Activated naive CD8-positive, alpha-beta T cell treated with anti-CD3 and anti-CD28 coated beads for 36 hours (primary cell): Measurements from ENCODE around the gene IL26. TPM values are rescaled to one million over a fixed set of nuclear protein-coding genes. Genes with fewer than 3 reads are reported as not detected.
"Not testable (repeated sequence)": the region's sequence is repeated elsewhere in the genome, so short reads cannot be mapped to it uniquely, and the experiment has no call there.

Experiments
- DNase-seq: peaks from one replicate; pipeline ENCODE4 v3.0.0; 2021
- H3K27ac Mint-ChIP-seq: one replicate; pipeline ENCODE4 v1.8.0; 2022; ENCODE audit warnings: mild to moderate bottlenecking, moderate library complexity, mixed read lengths
- H3K27me3 Mint-ChIP-seq: one replicate; pipeline ENCODE4 v1.8.0; 2022; ENCODE audit warnings: mild to moderate bottlenecking, mixed read lengths
- H3K36me3 Mint-ChIP-seq: one replicate; pipeline ENCODE4 v1.8.0; 2021; ENCODE audit warnings: mild to moderate bottlenecking, mixed read lengths
- H3K4me1 Mint-ChIP-seq: one replicate; pipeline ENCODE4 v1.8.0; 2021; ENCODE audit warnings: mixed read lengths
- H3K4me3 Mint-ChIP-seq: one replicate; pipeline ENCODE4 v1.8.0; 2022; ENCODE audit warnings: mild to moderate bottlenecking, moderate library complexity, mixed read lengths
- H3K9me3 Mint-ChIP-seq: one replicate; pipeline ENCODE4 v1.8.0; 2022; ENCODE audit warnings: mixed read lengths
- total RNA-seq, 2 experiments: library from RNA; stranded (reverse); gene quantifications; one replicate each; pipeline ENCODE4 v1.2.3, GENCODE V29; 2021

The IL26 gene
- total RNA-seq, 2 experiments from 2014 or later = 0.21 TPM; not detected in 1

DNA sequence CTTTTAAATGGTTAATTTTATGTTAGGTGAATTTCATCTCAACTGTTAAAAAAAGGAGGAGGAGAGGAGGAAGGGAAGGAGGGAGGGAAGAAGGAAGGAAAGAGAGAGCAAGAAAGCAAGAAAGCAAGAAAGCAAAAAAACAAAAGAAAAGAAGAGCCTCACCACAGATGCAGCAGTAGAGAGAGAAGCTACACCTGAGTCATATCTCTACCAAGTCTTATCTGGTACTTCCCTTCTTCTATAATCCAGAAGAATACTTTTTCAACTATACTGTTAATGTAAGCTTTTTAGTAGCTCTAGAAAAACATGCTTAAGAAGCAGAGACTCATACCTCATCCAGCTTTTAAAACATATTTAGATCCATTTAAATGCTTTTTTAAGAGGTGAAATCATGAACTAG lies 5.6 kb upstream of the IL26 start:
- DNase-seq = no peak
- Mint-ChIP-seq H3K9me3 (no peaks in the 10 kb centered on the region), H3K27ac (no peak overlapping the region), H3K27me3 (peaks cover 3% of the 10 kb centered on the region), H3K4me1 (peaks cover 16% of the 10 kb centered on the region), H3K36me3 (peaks cover 3% of the 10 kb centered on the region), H3K4me3 (no peak overlapping the region)

DNA sequence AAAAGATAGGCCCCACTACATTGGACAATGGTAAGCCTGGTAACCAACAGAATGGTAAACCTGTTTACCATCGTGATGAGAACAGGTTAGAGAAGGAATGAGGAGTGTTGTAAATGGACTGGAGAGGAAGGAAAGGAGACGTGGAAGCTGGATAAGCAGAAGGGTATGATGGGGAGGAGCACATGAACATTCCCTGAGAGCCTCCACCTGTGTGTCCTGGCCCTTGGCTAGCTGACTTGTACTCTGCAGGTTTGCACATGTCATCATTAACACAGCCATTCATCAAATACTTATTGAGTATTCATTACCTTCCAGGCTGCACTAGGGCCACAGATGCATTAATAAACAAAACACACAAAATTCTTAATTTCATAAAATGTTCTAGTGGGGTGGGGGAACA lies 4.3 kb upstream of the IL26 start:
- Mint-ChIP-seq H3K36me3 (no peaks in the 10 kb centered on the region), H3K9me3 (no peaks in the 10 kb centered on the region), H3K27me3 (peaks cover 7% of the 10 kb centered on the region), H3K4me1 (peaks cover 12% of the 10 kb centered on the region), H3K4me3 (no peak overlapping the region), H3K27ac (no peak overlapping the region)
- no peak for DNase-seq

DNA sequence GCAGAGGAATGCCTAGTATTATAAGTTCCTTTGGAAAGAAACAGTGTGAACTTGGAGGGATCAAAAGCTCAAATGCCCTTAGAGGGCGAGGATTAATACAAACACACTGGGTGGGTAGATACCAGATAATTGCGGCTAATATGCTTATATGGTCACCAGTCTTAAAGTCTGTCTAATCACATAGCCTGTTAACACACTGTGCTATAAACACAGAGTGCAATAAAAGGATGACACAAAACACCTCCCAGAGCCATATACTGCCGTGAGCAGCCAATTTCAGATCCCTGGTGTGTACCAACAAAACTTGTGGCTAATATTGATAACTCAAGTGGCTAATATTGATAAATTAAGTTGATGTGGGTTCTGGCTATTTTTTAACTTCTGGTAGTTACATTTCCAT lies 1.7 kb upstream of the IL26 start:
- no peak overlapping the region for H3K27ac Mint-ChIP-seq
- H3K27me3 Mint-ChIP-seq = peaks cover 11% of the 10 kb centered on the region
- peaks cover 11% of the 10 kb centered on the region for H3K4me1 Mint-ChIP-seq
- H3K9me3 Mint-ChIP-seq = no peaks in the 10 kb centered on the region
- H3K4me3 Mint-ChIP-seq = no peak overlapping the region
- no peaks in the 10 kb centered on the region for H3K36me3 Mint-ChIP-seq
- DNase-seq = no peak

DNA sequence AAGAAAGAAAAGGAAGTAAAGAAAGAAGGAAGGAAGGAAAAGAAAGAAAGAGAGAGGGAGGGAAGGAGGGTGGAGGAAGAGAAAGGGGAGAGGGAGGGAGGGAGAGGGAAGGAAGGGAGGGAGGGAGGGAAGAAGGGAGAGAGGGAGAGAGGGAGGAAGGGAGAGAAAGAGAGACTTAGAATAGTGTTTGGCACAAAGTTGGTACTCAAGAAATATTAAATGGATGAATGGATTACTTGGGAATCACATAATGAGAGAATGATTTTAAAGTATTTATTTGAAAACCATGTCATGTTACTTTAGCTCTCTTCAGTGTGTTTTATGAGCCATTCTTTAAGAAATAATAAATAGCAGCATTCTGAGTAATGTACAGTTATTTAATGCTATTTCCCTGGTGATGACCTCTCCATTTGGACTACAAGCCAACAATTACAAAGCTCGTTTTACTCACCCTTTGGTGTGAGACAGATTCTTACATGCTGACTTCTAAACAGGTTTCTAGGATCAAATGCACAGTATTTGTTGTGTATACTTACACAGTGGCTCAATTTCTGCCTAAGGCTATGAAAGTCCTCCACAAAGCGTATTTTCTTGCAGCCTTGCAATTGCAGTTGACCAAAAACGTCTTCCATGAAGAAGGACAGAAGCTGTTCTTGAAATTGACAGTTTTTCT lies 861 bp downstream of the IL26 start:
- Mint-ChIP-seq H3K27me3 (peaks cover 11% of the 10 kb centered on the region), H3K27ac (no peak overlapping the region), H3K4me1 (peaks cover 8% of the 10 kb centered on the region), H3K36me3 (no peaks in the 10 kb centered on the region), H3K4me3 (no peak overlapping the region), H3K9me3 (no peaks in the 10 kb centered on the region)
- DNase-seq = no peak

DNA sequence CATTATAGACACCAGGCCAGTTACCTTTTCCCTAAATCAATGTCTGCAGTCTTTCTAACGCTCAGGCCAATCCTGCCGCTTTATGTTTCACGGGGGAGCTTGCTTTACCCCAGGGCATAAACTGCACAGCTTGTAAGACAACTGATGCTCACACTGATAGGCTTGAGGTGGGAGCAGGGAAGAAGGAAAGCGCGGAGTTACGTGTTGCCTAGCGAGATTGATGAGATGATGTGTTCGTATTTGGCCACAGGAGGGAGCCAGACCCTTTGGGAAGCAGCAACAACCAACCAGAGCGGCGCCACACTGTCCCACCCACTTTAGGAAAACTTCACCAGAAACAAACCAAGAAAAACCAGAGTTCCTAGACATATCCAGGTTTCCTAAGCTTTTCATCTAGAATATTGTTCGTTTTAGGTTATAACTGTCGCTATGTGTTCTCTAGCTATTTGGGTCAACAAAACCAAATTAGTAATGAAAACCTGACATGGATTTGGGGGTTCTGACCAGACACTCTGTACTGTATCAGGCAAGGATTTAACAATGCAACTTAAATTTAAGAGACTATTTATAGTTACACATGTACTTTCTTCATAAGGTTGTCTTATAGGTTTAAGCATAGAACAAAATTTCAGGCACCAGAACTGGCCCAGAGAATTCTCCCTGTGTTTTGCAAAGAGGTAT lies 2.4 kb downstream of the IL26 start:
- H3K27ac Mint-ChIP-seq = peak overlapping the region; percentile 53
- H3K4me3 Mint-ChIP-seq = no peak overlapping the region
- peak; percentile 66 for DNase-seq
- peaks cover 11% of the 10 kb centered on the region for H3K27me3 Mint-ChIP-seq
- H3K4me1 Mint-ChIP-seq = peaks cover 8% of the 10 kb centered on the region
- no peaks in the 10 kb centered on the region for H3K9me3 Mint-ChIP-seq
- H3K36me3 Mint-ChIP-seq = no peaks in the 10 kb centered on the region

DNA sequence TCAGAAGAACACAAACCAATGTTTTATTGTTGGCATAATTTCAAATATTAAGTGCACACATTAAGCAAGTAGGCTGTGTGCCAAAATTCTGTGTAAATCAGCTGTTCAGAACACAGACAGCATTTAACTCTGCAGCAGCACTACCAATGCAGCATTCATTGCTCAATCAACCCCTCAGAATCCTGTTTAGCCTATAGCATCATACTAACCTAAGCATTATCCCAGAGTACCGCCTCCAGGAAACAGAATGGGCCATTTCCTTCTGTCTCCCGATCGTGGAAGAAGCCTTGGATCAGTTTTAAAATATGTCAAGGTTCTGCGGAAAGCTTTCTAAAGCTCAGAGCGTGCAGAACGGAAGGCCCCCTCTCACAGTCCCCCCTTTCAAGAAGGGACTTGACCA lies 3.3 kb downstream of the IL26 start:
- peaks cover 15% of the 10 kb centered on the region for H3K27me3 Mint-ChIP-seq
- no peak overlapping the region for H3K4me3 Mint-ChIP-seq
- no peaks in the 10 kb centered on the region for H3K36me3 Mint-ChIP-seq
- no peak overlapping the region for H3K27ac Mint-ChIP-seq
- no peak for DNase-seq
- H3K4me1 Mint-ChIP-seq = peaks cover 8% of the 10 kb centered on the region
- no peaks in the 10 kb centered on the region for H3K9me3 Mint-ChIP-seq

DNA sequence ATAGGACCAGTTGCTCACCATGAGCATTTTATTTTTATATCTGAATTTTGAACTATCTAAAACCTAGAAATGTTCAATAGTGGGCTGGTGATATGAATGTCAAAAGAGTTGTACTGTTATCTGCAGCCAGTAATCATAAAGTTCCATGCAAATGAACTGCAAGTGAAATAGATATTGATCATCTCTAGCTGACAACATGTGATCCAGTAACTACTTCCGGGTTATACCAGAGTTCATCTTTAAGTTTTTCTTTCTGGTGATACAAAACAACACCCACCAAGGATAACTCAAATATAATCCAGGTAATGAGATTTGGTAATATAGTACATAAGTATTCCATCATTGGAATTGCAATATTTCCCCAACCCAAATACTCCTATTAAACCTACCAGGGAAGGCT lies 4.1 kb downstream of the IL26 start:
- DNase-seq = no peak
- Mint-ChIP-seq H3K27ac (no peak overlapping the region), H3K9me3 (no peaks in the 10 kb centered on the region), H3K27me3 (peaks cover 12% of the 10 kb centered on the region), H3K4me1 (peaks cover 8% of the 10 kb centered on the region), H3K36me3 (no peaks in the 10 kb centered on the region), H3K4me3 (no peak overlapping the region)

DNA sequence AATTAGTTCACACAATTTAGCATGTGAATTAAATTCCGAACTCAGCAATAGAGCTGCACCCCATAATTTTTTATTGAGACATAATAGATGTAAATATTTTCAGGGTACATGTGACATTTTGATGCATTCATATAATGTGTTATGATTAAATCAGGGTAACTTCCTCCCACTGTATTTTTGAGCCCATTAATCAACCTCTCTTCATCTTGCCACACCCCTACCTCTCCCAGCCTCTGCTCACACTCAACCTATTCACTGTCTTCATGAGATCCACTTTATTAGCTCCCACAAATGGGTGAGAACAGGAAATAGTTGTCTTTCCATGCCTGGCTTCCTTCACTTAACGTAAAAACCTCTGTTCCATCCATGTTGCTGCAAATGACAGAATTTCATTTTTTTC lies 14.7 kb downstream of the IL26 start:
- no peak for DNase-seq
- Mint-ChIP-seq H3K27me3 (no peaks in the 10 kb centered on the region), H3K36me3 (peaks cover 6% of the 10 kb centered on the region), H3K4me3 (no peak overlapping the region), H3K27ac (no peak overlapping the region), H3K4me1 (peaks cover 13% of the 10 kb centered on the region), H3K9me3 (peaks cover 8% of the 10 kb centered on the region)

DNA sequence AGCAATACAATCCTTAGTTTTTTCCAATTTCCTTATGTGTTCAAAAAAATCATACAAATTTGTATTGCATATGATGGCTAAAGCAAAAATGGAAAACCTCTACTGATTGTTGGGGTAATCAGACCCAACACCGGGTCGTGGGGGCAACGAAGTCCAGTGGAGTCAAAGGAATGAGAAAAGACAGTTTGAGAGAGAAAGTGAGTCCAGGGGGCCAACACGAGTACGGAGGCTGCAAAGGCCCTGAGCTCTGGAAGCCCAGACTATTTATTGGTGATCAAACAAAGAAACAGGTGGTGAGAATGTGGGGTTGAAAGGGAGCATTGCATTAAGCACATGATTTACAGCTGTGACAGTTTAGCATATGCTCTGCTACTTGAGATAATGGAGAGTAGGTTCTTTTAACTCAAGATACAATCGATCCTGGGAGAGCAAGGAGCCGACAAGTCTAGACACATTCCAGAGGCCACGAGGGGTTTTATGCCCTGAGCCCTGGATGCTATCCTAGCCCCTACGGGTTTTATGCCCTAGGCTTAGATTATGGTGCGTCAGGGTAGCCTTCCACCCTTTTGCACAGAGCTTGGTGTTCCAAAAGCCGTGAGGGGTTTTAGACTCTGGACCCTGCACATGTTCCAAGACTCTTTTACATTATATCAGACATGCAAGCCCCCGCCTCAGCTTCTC lies 16.4 kb downstream of the IL26 start:
- not testable (repeated sequence) for H3K36me3 Mint-ChIP-seq, H3K9me3 Mint-ChIP-seq, H3K27ac Mint-ChIP-seq, H3K4me3 Mint-ChIP-seq, H3K27me3 Mint-ChIP-seq, DNase-seq
- peaks cover 11% of the 10 kb centered on the region for H3K4me1 Mint-ChIP-seq

DNA sequence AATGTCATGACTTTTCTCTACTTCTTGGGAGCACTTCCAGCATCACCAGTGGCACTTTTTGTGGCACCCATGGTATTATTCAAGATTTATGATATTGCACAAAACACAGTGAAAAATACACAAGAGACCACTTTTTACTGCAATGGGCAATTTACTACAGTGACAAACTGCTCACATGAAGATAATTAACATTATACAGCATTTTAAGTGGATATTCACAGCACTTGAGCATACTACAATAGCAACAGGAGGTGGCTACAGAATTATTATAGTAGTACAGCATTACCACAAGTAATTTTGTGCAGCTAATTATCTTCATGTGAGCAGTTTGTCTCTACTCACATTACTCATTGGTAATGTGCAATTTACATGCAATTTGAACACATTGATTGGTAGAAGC lies 18.3 kb downstream of the IL26 start:
- peaks cover 6% of the 10 kb centered on the region for H3K36me3 Mint-ChIP-seq
- peaks cover 8% of the 10 kb centered on the region for H3K9me3 Mint-ChIP-seq
- no peak for DNase-seq
- H3K27me3 Mint-ChIP-seq = no peaks in the 10 kb centered on the region
- H3K27ac Mint-ChIP-seq = no peak overlapping the region
- H3K4me1 Mint-ChIP-seq = peaks cover 21% of the 10 kb centered on the region
- no peak overlapping the region for H3K4me3 Mint-ChIP-seq

DNA sequence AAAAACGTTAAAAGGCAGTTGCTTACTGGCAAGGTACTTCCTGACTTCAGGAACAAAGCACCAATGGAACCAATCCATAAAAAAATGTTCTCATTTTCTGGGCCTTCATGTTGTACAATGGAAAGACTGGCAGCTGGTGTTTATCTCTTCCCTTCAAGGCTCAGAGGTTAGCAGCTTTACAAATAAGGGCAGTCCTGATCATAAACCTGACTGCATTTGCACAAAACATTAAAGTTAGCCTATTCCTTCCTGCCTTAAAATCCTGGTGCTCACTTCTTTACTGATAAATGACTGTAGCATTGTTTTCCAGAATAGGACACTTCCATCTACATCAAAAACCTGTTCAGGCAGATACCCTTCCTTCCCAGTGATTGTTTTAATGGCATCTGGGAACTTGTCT lies 19.2 kb downstream of the IL26 start:
- Mint-ChIP-seq H3K27ac (no peak overlapping the region), H3K4me3 (no peak overlapping the region), H3K4me1 (peaks cover 18% of the 10 kb centered on the region), H3K36me3 (no peaks in the 10 kb centered on the region), H3K9me3 (no peaks in the 10 kb centered on the region), H3K27me3 (no peaks in the 10 kb centered on the region)
- DNase-seq = no peak

DNA sequence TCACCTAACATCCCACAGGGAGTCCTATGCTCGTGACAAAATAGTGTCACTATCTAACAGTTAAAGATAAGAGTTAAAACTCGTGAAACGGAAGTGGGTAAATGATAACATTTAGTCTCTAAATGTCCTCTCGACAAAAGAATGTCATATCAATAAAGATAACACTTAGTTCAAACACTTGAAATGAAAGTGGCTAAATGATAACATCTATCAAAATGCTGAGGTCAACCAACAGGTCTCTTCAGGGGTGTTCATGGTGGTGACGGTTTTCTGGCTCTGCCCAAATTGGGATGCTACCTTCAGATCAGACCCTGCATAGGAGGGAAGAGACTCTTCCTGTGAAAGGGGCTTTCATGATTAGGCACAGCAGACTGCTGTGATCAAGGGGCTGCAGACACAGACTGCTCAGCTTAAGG lies 22.1 kb downstream of the IL26 start:
- no peak for DNase-seq
- H3K4me1 Mint-ChIP-seq = peaks cover 37% of the 10 kb centered on the region
- no peaks in the 10 kb centered on the region for H3K9me3 Mint-ChIP-seq
- H3K4me3 Mint-ChIP-seq = no peak overlapping the region
- no peaks in the 10 kb centered on the region for H3K27me3 Mint-ChIP-seq
- no peak overlapping the region for H3K27ac Mint-ChIP-seq
- no peaks in the 10 kb centered on the region for H3K36me3 Mint-ChIP-seq

DNA sequence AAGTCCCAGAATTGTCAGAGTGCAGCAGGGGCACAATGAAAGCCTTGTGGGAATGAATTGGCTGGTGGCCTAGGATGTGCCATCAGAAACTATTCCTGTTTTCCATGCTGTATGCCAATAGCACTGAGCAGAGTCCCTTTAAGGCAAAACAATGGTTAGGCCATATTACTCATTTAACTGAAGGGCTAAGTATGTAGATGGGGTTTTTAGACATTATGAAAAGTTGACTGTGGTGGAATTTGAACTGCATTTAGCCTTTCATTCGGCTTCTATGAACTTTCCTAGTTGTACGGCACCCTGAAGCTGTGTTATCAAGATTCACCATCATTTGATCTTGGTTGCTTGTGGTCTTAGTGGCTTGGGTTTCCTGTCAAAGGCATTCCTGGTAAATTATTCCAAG lies 24.8 kb downstream of the IL26 start:
- Mint-ChIP-seq H3K27me3 (no peaks in the 10 kb centered on the region), H3K4me1 (peaks cover 43% of the 10 kb centered on the region), H3K36me3 (no peaks in the 10 kb centered on the region), H3K27ac (peak overlapping the region; percentile 47), H3K4me3 (no peak overlapping the region), H3K9me3 (no peaks in the 10 kb centered on the region)
- DNase-seq = no peak

DNA sequence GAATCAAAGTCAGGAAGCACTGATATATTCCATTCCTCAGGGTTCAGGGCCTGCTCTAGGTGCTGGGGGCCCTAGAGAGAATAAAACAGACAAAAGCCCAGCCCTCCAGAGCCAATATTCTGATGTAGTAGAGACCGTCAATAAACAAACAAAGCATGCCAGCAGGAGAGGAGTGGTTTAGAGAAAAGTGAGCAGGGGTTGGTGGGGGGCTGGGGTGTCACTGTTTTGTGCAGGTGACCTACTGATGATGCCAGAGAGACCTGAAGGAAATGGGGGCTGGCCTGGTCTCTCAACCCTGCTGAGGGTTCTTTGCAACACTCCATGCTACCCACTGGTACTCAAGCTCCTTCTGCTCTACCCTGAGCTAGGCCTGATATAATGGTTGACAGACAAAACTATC lies 26.5 kb downstream of the IL26 start:
- no peak for DNase-seq
- Mint-ChIP-seq H3K27me3 (no peaks in the 10 kb centered on the region), H3K9me3 (no peaks in the 10 kb centered on the region), H3K4me3 (no peak overlapping the region), H3K27ac (peak overlapping the region; percentile 95), H3K4me1 (peaks cover 52% of the 10 kb centered on the region), H3K36me3 (peaks cover 5% of the 10 kb centered on the region)

DNA sequence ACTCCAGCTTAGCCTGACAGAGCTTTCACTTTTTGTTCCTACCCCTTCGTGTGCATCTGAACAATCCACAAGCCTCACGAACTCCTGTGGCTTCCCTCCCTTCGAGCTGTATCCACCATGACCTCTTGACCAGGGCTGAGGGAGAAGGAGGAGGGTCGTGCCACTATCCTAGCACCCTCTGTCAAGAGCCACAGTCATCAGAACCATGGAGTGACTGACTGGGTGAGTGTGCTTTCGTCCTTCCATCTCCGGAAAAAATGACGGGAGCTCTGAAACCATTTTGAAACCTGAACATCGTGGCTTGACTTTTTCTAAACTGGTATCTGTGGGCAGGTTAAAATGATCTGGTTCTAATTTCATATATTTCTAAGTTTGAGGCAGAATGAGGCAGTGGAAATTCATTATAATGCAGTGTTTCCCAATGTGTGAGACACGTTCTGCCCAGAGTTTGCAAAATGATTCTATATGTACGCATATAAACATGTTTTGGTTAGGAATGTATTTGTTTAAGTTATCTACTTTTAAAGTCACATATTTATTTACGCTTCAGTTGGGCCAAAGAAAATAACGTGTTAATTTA lies 27.0 kb downstream of the IL26 start:
- no peaks in the 10 kb centered on the region for H3K27me3 Mint-ChIP-seq
- H3K27ac Mint-ChIP-seq = peak overlapping the region; percentile 95
- H3K4me3 Mint-ChIP-seq = no peak overlapping the region
- DNase-seq = peak; percentile 38
- H3K4me1 Mint-ChIP-seq = peaks cover 50% of the 10 kb centered on the region
- peaks cover 5% of the 10 kb centered on the region for H3K36me3 Mint-ChIP-seq
- H3K9me3 Mint-ChIP-seq = no peaks in the 10 kb centered on the region
